ENCODE measurements around the gene PIM2.
"Not testable (repeated sequence)": the region's sequence is repeated elsewhere in the genome, so short reads cannot be mapped to it uniquely, and the experiment has no call there.

Gene PIM2

DNA sequence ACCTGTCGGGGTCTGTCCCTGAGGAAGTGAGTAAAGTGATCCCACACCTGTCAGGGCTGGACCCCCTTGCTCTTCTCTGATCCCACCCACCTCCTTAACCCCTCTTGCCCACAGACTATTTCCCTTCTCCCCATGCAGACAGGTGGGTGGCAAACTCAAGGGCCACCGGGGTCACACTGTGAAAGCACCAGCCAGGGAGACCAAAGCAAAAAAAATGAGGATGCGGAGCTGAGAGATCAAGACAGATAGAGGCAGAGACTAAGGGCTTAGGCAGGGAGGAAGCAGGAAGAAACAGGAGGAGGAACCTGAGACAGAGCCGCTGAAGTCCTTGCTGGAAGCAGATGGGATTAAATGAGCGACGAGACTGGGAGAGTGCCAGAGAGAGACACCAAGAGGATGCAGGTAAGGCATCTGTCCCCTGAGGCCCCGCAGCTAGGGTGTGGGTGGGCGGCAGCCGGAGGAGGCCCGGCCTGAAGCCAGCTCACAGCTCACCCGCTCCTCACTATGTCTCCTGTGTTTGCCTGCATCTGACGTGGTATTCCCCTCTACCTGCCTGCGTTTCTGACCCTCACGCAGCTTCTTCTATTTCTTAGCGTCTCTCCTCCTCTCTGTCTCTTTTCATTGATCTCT lies 28.4 kb downstream of the PIM2 start:
- H2BK5ac ChIP-seq (ENCODE audit: low read depth, low read length, poor library complexity) = no peak overlapping the region
- DNase-seq = peak; percentile 44 to 53
- no peak overlapping the region for H3K23ac ChIP-seq (ENCODE audit: low read length)
- H4K91ac ChIP-seq (ENCODE audit: low read depth, low read length) = no peak overlapping the region
- no peak overlapping the region for H2AFZ ChIP-seq (ENCODE audit: insufficient read depth, low read length, poor library complexity)
- H3K27ac ChIP-seq (ENCODE audit: low read depth, low read length) = no peak overlapping the region
- H4K8ac ChIP-seq (ENCODE audit: low read depth, low read length) = no peak overlapping the region
- H3K9ac ChIP-seq (ENCODE audit: low read length) = no peak overlapping the region
- no peak overlapping the region for H4K12ac ChIP-seq (ENCODE audit: low read depth, low read length)
- H3K36me3 ChIP-seq (ENCODE audit: control insufficient read depth in 1 of 2, insufficient read depth in 2 of 2, low read length in 2 of 2) = peaks cover 9 to 14% of the 10 kb centered on the region in 2 experiments
- H3K18ac ChIP-seq (ENCODE audit: low read length) = no peak overlapping the region
- H2BK12ac ChIP-seq (ENCODE audit: low read length) = no peak overlapping the region
- H3K4ac ChIP-seq (ENCODE audit: low read depth, low read length) = no peak overlapping the region
- no peaks in the 10 kb centered on the region for H3K27me3 ChIP-seq (ENCODE audit: insufficient read depth, low read length)
- no CpG with 5 or more reads among the region's 15 CpGs for WGBS (ENCODE audit: extremely low coverage, insufficient coverage, insufficient read length)
- peak overlapping the region; percentile 86 for H3K4me2 ChIP-seq (ENCODE audit: low read length)
- peaks cover 5% of the 10 kb centered on the region for H3K79me1 ChIP-seq (ENCODE audit: low read length)
- H3K4me3 ChIP-seq (ENCODE audit: low read depth, low read length) = no peak overlapping the region
- H2AK5ac ChIP-seq (ENCODE audit: low read length) = no peak overlapping the region
- no peak overlapping the region for H3K14ac ChIP-seq (ENCODE audit: low read length)
- peaks cover 6% of the 10 kb centered on the region in 2 experiments for H3K4me1 ChIP-seq (ENCODE audit: control insufficient read depth in 1 of 2, insufficient read depth in 2 of 2, low read length in 2 of 2)
- H2BK120ac ChIP-seq (ENCODE audit: insufficient read depth, low read length, poor library complexity) = no peak overlapping the region
- no peaks in the 10 kb centered on the region for H3K9me3 ChIP-seq (ENCODE audit: insufficient read depth, low read depth, low read length)
- H3K79me2 ChIP-seq (ENCODE audit: control insufficient read depth, insufficient read depth, low read length, poor library complexity) = no peaks in the 10 kb centered on the region

DNA sequence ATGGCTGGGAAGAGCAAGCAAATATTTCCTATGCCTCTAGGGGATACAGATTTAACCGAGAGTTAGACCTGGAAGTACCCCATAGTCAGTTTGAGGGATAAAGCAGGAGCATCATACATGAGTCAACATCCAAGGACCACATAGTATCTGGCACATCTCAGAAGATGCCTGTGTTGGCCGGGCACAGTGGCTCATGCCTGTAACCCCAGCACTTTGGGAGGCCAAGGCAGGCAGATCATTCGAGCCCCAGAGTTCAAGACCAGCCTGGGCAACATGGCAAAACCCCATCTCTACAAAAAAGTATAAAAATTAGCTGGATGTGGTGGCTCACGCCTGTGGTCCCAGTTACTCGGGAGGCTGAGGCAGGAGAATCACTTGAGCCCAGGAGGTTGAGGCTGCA lies 32.2 kb downstream of the PIM2 start:
- not testable (repeated sequence) for H3K23ac ChIP-seq (ENCODE audit: low read length); H3K4me1 ChIP-seq (ENCODE audit: control insufficient read depth in 1 of 2, insufficient read depth in 2 of 2, low read length in 2 of 2); H2BK5ac ChIP-seq (ENCODE audit: low read depth, low read length, poor library complexity); H3K4me3 ChIP-seq (ENCODE audit: low read depth, low read length); H4K12ac ChIP-seq (ENCODE audit: low read depth, low read length); H3K36me3 ChIP-seq (ENCODE audit: control insufficient read depth in 1 of 2, insufficient read depth in 2 of 2, low read length in 2 of 2); H3K14ac ChIP-seq (ENCODE audit: low read length); H3K27ac ChIP-seq (ENCODE audit: low read depth, low read length); H3K4ac ChIP-seq (ENCODE audit: low read depth, low read length); H3K18ac ChIP-seq (ENCODE audit: low read length); H2AK5ac ChIP-seq (ENCODE audit: low read length); H2BK120ac ChIP-seq (ENCODE audit: insufficient read depth, low read length, poor library complexity); H2AFZ ChIP-seq (ENCODE audit: insufficient read depth, low read length, poor library complexity); H4K8ac ChIP-seq (ENCODE audit: low read depth, low read length); DNase-seq; H2BK12ac ChIP-seq (ENCODE audit: low read length); H3K79me1 ChIP-seq (ENCODE audit: low read length); H3K9me3 ChIP-seq (ENCODE audit: insufficient read depth, low read depth, low read length); H3K27me3 ChIP-seq (ENCODE audit: insufficient read depth, low read length); H4K91ac ChIP-seq (ENCODE audit: low read depth, low read length); H3K9ac ChIP-seq (ENCODE audit: low read length); H3K79me2 ChIP-seq (ENCODE audit: control insufficient read depth, insufficient read depth, low read length, poor library complexity); H3K4me2 ChIP-seq (ENCODE audit: low read length)
- no CpG with 5 or more reads among the region's 5 CpGs for WGBS (ENCODE audit: extremely low coverage, insufficient coverage, insufficient read length)

DNA sequence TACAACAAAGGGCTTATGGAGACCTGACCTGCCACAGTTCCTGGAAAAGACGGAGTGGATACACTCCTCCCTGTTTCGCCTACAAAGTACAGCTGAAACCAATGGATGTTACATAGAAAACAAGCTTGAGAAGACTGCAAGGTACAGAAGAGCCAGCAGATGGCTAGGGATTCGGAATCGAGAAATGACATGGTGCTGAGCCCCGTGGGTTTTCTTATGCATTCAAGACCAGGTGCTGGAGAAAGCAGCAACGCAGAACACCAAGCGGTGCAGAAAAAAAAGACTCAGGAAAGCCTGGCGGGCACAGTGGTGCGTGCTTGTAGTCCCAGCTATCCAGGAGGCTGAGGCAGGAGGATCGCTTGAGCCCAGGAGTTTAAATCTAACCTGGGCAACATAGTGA lies 35.1 kb downstream of the PIM2 start:
- H3K27ac ChIP-seq (ENCODE audit: low read depth, low read length) = no peak overlapping the region
- H3K27me3 ChIP-seq (ENCODE audit: insufficient read depth, low read length) = no peaks in the 10 kb centered on the region
- H3K4me2 ChIP-seq (ENCODE audit: low read length) = no peak overlapping the region
- H2AK5ac ChIP-seq (ENCODE audit: low read length) = no peak overlapping the region
- no peak overlapping the region for H2BK12ac ChIP-seq (ENCODE audit: low read length)
- H3K9me3 ChIP-seq (ENCODE audit: insufficient read depth, low read depth, low read length) = no peaks in the 10 kb centered on the region
- no peak overlapping the region for H2BK5ac ChIP-seq (ENCODE audit: low read depth, low read length, poor library complexity)
- no peaks in the 10 kb centered on the region for H3K4me1 ChIP-seq (ENCODE audit: control insufficient read depth in 1 of 2, insufficient read depth in 2 of 2, low read length in 2 of 2)
- no CpG with 5 or more reads among the region's 10 CpGs for WGBS (ENCODE audit: extremely low coverage, insufficient coverage, insufficient read length)
- no peaks in the 10 kb centered on the region for H3K79me2 ChIP-seq (ENCODE audit: control insufficient read depth, insufficient read depth, low read length, poor library complexity)
- no peak overlapping the region for H3K23ac ChIP-seq (ENCODE audit: low read length)
- H3K79me1 ChIP-seq (ENCODE audit: low read length) = no peaks in the 10 kb centered on the region
- H3K36me3 ChIP-seq (ENCODE audit: control insufficient read depth in 1 of 2, insufficient read depth in 2 of 2, low read length in 2 of 2) = no peaks in the 10 kb centered on the region
- H3K4ac ChIP-seq (ENCODE audit: low read depth, low read length) = no peak overlapping the region
- H3K4me3 ChIP-seq (ENCODE audit: low read depth, low read length) = no peak overlapping the region
- H3K18ac ChIP-seq (ENCODE audit: low read length) = no peak overlapping the region
- peak in 1 of 2 donors; percentile 13 for DNase-seq
- H2AFZ ChIP-seq (ENCODE audit: insufficient read depth, low read length, poor library complexity) = no peak overlapping the region
- no peak overlapping the region for H4K91ac ChIP-seq (ENCODE audit: low read depth, low read length)
- H3K9ac ChIP-seq (ENCODE audit: low read length) = no peak overlapping the region
- H2BK120ac ChIP-seq (ENCODE audit: insufficient read depth, low read length, poor library complexity) = no peak overlapping the region
- H4K12ac ChIP-seq (ENCODE audit: low read depth, low read length) = no peak overlapping the region
- H4K8ac ChIP-seq (ENCODE audit: low read depth, low read length) = no peak overlapping the region
- no peak overlapping the region for H3K14ac ChIP-seq (ENCODE audit: low read length)

DNA sequence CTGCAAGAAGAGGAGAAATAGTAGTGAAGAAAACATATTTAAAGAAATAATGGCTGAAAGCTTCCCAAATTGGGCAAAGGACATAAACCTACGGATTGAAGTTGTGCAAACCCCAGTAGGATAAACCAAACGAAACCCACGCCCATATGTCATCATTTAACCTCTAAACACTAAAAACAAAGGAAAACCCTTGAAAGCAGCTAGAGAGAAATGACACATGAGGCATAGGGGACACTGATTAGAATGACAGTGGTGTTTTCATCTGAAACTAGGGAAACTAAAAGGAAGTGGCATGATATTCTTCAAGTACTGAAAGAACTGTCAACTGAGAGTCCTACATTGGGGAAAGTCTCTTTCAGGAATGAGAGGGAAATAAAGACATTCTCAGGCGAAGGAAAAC lies 41.9 kb downstream of the PIM2 start:
- H2AFZ ChIP-seq (ENCODE audit: insufficient read depth, low read length, poor library complexity); H2AK5ac ChIP-seq (ENCODE audit: low read length); H3K27ac ChIP-seq (ENCODE audit: low read depth, low read length); H3K23ac ChIP-seq (ENCODE audit: low read length); H2BK12ac ChIP-seq (ENCODE audit: low read length); H4K12ac ChIP-seq (ENCODE audit: low read depth, low read length); H4K91ac ChIP-seq (ENCODE audit: low read depth, low read length); H3K36me3 ChIP-seq (ENCODE audit: control insufficient read depth in 1 of 2, insufficient read depth in 2 of 2, low read length in 2 of 2); H2BK5ac ChIP-seq (ENCODE audit: low read depth, low read length, poor library complexity); H2BK120ac ChIP-seq (ENCODE audit: insufficient read depth, low read length, poor library complexity); H3K4me1 ChIP-seq (ENCODE audit: control insufficient read depth in 1 of 2, insufficient read depth in 2 of 2, low read length in 2 of 2); H3K9me3 ChIP-seq (ENCODE audit: insufficient read depth, low read depth, low read length); H3K4ac ChIP-seq (ENCODE audit: low read depth, low read length); H3K27me3 ChIP-seq (ENCODE audit: insufficient read depth, low read length); H3K79me1 ChIP-seq (ENCODE audit: low read length); H3K18ac ChIP-seq (ENCODE audit: low read length); H3K9ac ChIP-seq (ENCODE audit: low read length); H4K8ac ChIP-seq (ENCODE audit: low read depth, low read length); H3K14ac ChIP-seq (ENCODE audit: low read length); H3K4me2 ChIP-seq (ENCODE audit: low read length); H3K79me2 ChIP-seq (ENCODE audit: control insufficient read depth, insufficient read depth, low read length, poor library complexity); DNase-seq; H3K4me3 ChIP-seq (ENCODE audit: low read depth, low read length): not testable (repeated sequence)
- no CpG with 5 or more reads among the region's 4 CpGs for WGBS (ENCODE audit: extremely low coverage, insufficient coverage, insufficient read length)

Measured in trophoblast cell (in vitro differentiated cells and primary cell).